HEK293 (cell line): ENCODE data around the gene RASA4B.

Experiments used
- BCL11A ChIP-seq: fragments of 450-650 bp; formaldehyde crosslinking; IDR thresholded peaks from 2 replicates; pipeline ENCODE4 v1.5.1; 2016; ENCODE audit warnings: low read depth, missing biosample characterization, missing genetic modification characterization
- FEZF1 ChIP-seq: fragments of 450-650 bp; formaldehyde crosslinking; IDR thresholded peaks from 2 replicates; pipeline ENCODE4 v1.5.1; 2016; ENCODE audit warnings: missing biosample characterization, missing genetic modification characterization
- HOXA7 ChIP-seq: sonication (generic); formaldehyde crosslinking; IDR thresholded peaks from 2 replicates; pipeline ENCODE4 v1.8.1; 2022; ENCODE audit warnings: missing genetic modification reagents, borderline replicate concordance
- HOXC10 ChIP-seq: sonication (generic); formaldehyde crosslinking; IDR thresholded peaks from 2 replicates; pipeline ENCODE4 v1.8.1; 2023; ENCODE audit warnings: mild to moderate bottlenecking, missing genetic modification reagents
- KLF16 ChIP-seq: fragments of 450-650 bp; formaldehyde crosslinking; IDR thresholded peaks from 2 replicates; pipeline ENCODE4 v1.5.1; 2017; ENCODE audit warnings: missing biosample characterization, missing genetic modification characterization
- KLF7 ChIP-seq: fragments of 450-650 bp; formaldehyde crosslinking; IDR thresholded peaks from 2 replicates; pipeline ENCODE4 v1.5.1; 2016; ENCODE audit warnings: missing biosample characterization, missing genetic modification characterization, borderline replicate concordance
- PRDM6 ChIP-seq: fragments of 450-650 bp; formaldehyde crosslinking; IDR thresholded peaks from 2 replicates; pipeline ENCODE4 v1.5.1; 2017; ENCODE audit warnings: missing biosample characterization, missing genetic modification characterization
- SCRT1 ChIP-seq: fragments of 450-650 bp; formaldehyde crosslinking; IDR thresholded peaks from 2 replicates; pipeline ENCODE4 v1.5.1; 2016; ENCODE audit warnings: missing biosample characterization, missing genetic modification characterization, borderline replicate concordance
- SP2 ChIP-seq: fragments of 450-650 bp; formaldehyde crosslinking; IDR thresholded peaks from 2 replicates; pipeline ENCODE4 v1.5.1; 2016; ENCODE audit warnings: missing biosample characterization, missing genetic modification characterization
- SP3 ChIP-seq: fragments of 450-650 bp; formaldehyde crosslinking; IDR thresholded peaks from 2 replicates; pipeline ENCODE4 v1.5.1; 2016; ENCODE audit warnings: missing biosample characterization, missing genetic modification characterization
- TRIM28 ChIP-seq: IDR thresholded peaks from 2 replicates; pipeline ENCODE4 v1.6.1; 2011; ENCODE audit warnings: low read length, control low read depth, borderline replicate concordance
- YY2 ChIP-seq: fragments of 450-650 bp; formaldehyde crosslinking; IDR thresholded peaks from 2 replicates; pipeline ENCODE4 v1.5.1; 2016; ENCODE audit warnings: missing biosample characterization, missing genetic modification characterization
- ZFHX2 ChIP-seq: fragments of 450-650 bp; formaldehyde crosslinking; conservative IDR thresholded peaks from 2 replicates; pipeline ENCODE4 v1.5.1; 2016; ENCODE audit warnings: missing biosample characterization, missing genetic modification characterization
- ZNF112 ChIP-seq: fragments of 450-650 bp; formaldehyde crosslinking; IDR thresholded peaks from 2 replicates; pipeline ENCODE4 v1.5.0; 2017; ENCODE audit warnings: missing biosample characterization, missing genetic modification characterization
- ZNF133 ChIP-seq: fragments of 450-650 bp; formaldehyde crosslinking; IDR thresholded peaks from 2 replicates; pipeline ENCODE4 v1.5.1; 2016; ENCODE audit warnings: missing biosample characterization, missing genetic modification characterization
- ZNF140 ChIP-seq: fragments of 450-650 bp; formaldehyde crosslinking; IDR thresholded peaks from 2 replicates; pipeline ENCODE4 v1.5.1; 2016; ENCODE audit warnings: missing biosample characterization, missing genetic modification characterization
- ZNF146 ChIP-seq: fragments of 450-650 bp; formaldehyde crosslinking; IDR thresholded peaks from 2 replicates; pipeline ENCODE4 v1.5.1; 2016; ENCODE audit warnings: missing biosample characterization, missing genetic modification characterization
- ZNF148 ChIP-seq: fragments of 450-650 bp; formaldehyde crosslinking; IDR thresholded peaks from 2 replicates; pipeline ENCODE4 v1.5.0; 2017; ENCODE audit warnings: missing biosample characterization, missing genetic modification characterization, borderline replicate concordance
- ZNF155 ChIP-seq: fragments of 450-650 bp; formaldehyde crosslinking; IDR thresholded peaks from 2 replicates; pipeline ENCODE4 v1.5.1; 2016; ENCODE audit warnings: missing biosample characterization, missing genetic modification characterization
- ZNF157 ChIP-seq: fragments of 450-650 bp; formaldehyde crosslinking; IDR thresholded peaks from 2 replicates; pipeline ENCODE4 v1.5.1; 2016; ENCODE audit warnings: missing biosample characterization, missing genetic modification characterization
- ZNF221 ChIP-seq: fragments of 450-650 bp; formaldehyde crosslinking; IDR thresholded peaks from 2 replicates; pipeline ENCODE4 v1.5.1; 2017; ENCODE audit warnings: missing biosample characterization, missing genetic modification characterization, borderline replicate concordance
- ZNF24 ChIP-seq: fragments of 450-650 bp; formaldehyde crosslinking; IDR thresholded peaks from 2 replicates; pipeline ENCODE4 v1.5.1; 2016; ENCODE audit warnings: missing biosample characterization, missing genetic modification characterization
- ZNF274 ChIP-seq, 2 experiments: fragments of 200-500 bp in 1 of 2; fragments of 450-650 bp in 1 of 2; sonication (Bioruptor generic) in 1 of 2; formaldehyde crosslinking in 1 of 2; IDR thresholded peaks; 2 replicates each; pipeline versions ENCODE4 v1.5.1 to v1.6.1; 2014 to 2016; ENCODE audit warnings: borderline replicate concordance in 1 of 2, inconsistent platforms in 1 of 2, low read length in 1 of 2, missing biosample characterization in 1 of 2, missing genetic modification characterization in 1 of 2
- ZNF404 ChIP-seq: fragments of 450-650 bp; formaldehyde crosslinking; IDR thresholded peaks from 2 replicates; pipeline ENCODE4 v1.5.1; 2017; ENCODE audit warnings: missing biosample characterization, missing genetic modification characterization
- ZNF423 ChIP-seq: fragments of 450-650 bp; formaldehyde crosslinking; IDR thresholded peaks from 2 replicates; pipeline ENCODE4 v1.5.1; 2016; ENCODE audit warnings: missing biosample characterization, missing genetic modification characterization
- ZNF473 ChIP-seq: fragments of 450-650 bp; formaldehyde crosslinking; IDR thresholded peaks from 2 replicates; pipeline ENCODE4 v1.5.1; 2017; ENCODE audit warnings: missing biosample characterization, missing genetic modification characterization
- ZNF558 ChIP-seq: fragments of 450-650 bp; formaldehyde crosslinking; IDR thresholded peaks from 2 replicates; pipeline ENCODE4 v1.5.1; 2016; ENCODE audit warnings: missing biosample characterization, missing genetic modification characterization
- ZNF621 ChIP-seq: fragments of 450-650 bp; formaldehyde crosslinking; IDR thresholded peaks from 2 replicates; pipeline ENCODE4 v1.5.1; 2017; ENCODE audit warnings: missing biosample characterization, missing genetic modification characterization
- ZNF658 ChIP-seq: fragments of 450-650 bp; formaldehyde crosslinking; IDR thresholded peaks from 2 replicates; pipeline ENCODE4; 2016; ENCODE audit warnings: missing biosample characterization, missing genetic modification characterization
- ZNF660 ChIP-seq: fragments of 450-650 bp; IDR thresholded peaks from 2 replicates; pipeline ENCODE4 v1.5.1; 2018; ENCODE audit warnings: missing biosample characterization, mild to moderate bottlenecking, missing genetic modification characterization
- ZNF677 ChIP-seq: fragments of 450-650 bp; IDR thresholded peaks from 2 replicates; pipeline ENCODE4 v1.5.0; 2018; ENCODE audit warnings: missing biosample characterization, mild to moderate bottlenecking, missing genetic modification characterization, moderate library complexity
- ZNF701 ChIP-seq: fragments of 450-650 bp; formaldehyde crosslinking; IDR thresholded peaks from 2 replicates; pipeline ENCODE4 v1.5.1; 2016; ENCODE audit warnings: missing biosample characterization, missing genetic modification characterization
- ZXDB ChIP-seq: fragments of 450-650 bp; formaldehyde crosslinking; IDR thresholded peaks from 2 replicates; pipeline ENCODE4 v1.5.1; 2016; ENCODE audit warnings: missing biosample characterization, missing genetic modification characterization
- TF ChIP-seq, protein P1 (sequence below): fragments of 450-650 bp; formaldehyde crosslinking; IDR thresholded peaks from 2 replicates; pipeline ENCODE4 v1.5.1; 2016; ENCODE audit warnings: missing biosample characterization, missing genetic modification characterization
- TF ChIP-seq, protein P2 (sequence below): sonication (generic); formaldehyde crosslinking; IDR thresholded peaks from 2 replicates; pipeline ENCODE4 v1.8.1; 2022; ENCODE audit warnings: mild to moderate bottlenecking, moderate library complexity, missing genetic modification reagents

RASA4B gene

DNA sequence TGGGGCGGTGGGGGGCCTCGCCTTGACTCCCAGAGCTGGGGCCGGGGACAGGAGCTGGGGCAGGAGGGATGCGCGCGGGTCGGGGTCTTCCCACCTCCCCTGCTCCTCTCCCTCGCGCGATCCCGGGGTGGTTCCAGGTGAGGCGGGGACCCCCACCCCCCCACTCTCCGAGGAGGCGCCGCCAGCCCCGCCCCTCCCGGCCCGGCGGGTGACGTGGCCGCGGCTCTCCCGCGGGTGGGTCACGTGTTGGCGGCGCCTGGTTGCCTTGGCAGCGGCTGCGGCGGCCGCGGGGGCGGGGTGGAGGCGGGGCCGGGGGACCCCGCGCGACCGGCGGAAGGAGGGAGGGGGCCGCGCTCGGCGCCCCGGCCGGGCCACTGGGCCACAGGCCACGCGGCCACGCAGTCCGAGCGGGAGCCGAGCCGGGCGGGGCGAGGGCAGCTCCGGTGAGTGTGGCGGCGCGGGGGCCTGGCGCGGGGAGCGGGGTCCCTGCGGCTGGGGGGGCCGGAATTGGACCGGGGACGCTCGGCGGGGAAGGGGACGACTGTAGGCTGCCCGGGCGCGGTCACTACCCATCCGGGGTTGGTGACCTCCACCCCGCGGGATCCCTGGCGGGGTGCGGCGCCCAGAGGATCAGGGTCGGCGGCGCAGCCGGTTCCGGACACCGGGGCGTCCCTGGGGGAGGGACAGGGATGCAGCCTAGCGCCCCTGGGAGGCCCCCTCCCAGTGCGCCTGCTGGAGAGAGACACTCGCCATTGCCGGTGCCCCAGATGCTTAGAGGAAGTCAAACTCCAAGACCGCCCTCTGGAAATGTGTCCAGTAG, 84.1 kb downstream of the RASA4B start, which contains the start of gene ORAI2 (continued):
- TF ChIP-seq ZNF660 (tag by site-specific recombination) (no peak), ZXDB (tag by site-specific recombination) (peak; percentile 69), ZNF24 (no peak), SP2 (tag by site-specific recombination) (0 out of 2 replicates have a peak, but pooled peaks have one; percentile 2), ZNF274 (IDR thresholded peaks at IDR 0.05; ENCODE audit: low read length) (no peak), ZNF274 (tag by site-specific recombination; IDR thresholded peaks at IDR 0.05; ENCODE audit: borderline replicate concordance) (no peak), FEZF1 (tag by site-specific recombination) (no peak), ZNF701 (no peak), ZNF404 (no peak), ZFHX2 (tag by site-specific recombination) (peak; percentile 3; the same call in 1 of the 2 replicates), ZNF423 (peak; percentile 90), PRDM6 (tag by site-specific recombination) (no peak), ZNF146 (tag by site-specific recombination) (no peak), ZNF140 (tag by site-specific recombination) (no peak), ZNF658 (tag by site-specific recombination) (no peak), SP3 (tag by site-specific recombination) (peak; percentile 7; the same call in 1 of the 2 replicates), KLF7 (tag by site-specific recombination) (no peak), ZNF221 (tag by site-specific recombination) (no peak), BCL11A (tag by site-specific recombination) (no peak), HOXA7 (CRISPR knock-in tag) (no peak), SCRT1 (tag by site-specific recombination) (no peak), ZNF473 (no peak), KLF16 (tag by site-specific recombination) (no peak), ZNF148 (tag by site-specific recombination) (no peak), ZNF112 (tag by site-specific recombination) (no peak), ZNF133 (no peak), HOXC10 (CRISPR knock-in tag) (no peak), ZNF157 (tag by site-specific recombination) (no peak), ZNF677 (tag by site-specific recombination) (no peak), ZNF621 (tag by site-specific recombination) (no peak), TRIM28 (no peak), YY2 (tag by site-specific recombination) (no peak), ZNF558 (no peak), ZNF155 (tag by site-specific recombination) (no peak)
- TF ChIP-seq, protein P1, sequence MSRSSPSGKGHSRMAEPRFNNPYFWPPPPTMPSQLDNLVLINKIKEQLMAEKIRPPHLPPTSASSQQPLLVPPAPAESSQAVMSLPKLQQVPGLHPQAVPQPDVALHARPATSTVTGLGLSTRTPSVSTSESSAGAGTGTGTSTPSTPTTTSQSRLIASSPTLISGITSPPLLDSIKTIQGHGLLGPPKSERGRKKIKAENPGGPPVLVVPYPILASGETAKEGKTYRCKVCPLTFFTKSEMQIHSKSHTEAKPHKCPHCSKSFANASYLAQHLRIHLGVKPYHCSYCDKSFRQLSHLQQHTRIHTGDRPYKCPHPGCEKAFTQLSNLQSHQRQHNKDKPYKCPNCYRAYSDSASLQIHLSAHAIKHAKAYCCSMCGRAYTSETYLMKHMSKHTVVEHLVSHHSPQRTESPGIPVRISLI (tag by site-specific recombination) = no peak
- TF ChIP-seq, protein P2, sequence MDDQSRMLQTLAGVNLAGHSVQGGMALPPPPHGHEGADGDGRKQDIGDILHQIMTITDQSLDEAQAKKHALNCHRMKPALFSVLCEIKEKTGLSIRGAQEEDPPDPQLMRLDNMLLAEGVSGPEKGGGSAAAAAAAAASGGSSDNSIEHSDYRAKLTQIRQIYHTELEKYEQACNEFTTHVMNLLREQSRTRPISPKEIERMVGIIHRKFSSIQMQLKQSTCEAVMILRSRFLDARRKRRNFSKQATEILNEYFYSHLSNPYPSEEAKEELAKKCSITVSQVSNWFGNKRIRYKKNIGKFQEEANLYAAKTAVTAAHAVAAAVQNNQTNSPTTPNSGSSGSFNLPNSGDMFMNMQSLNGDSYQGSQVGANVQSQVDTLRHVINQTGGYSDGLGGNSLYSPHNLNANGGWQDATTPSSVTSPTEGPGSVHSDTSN (CRISPR knock-in tag) = no peak
